HEK293T (cell line): Measurements from ENCODE around the gene MAPT.

Experiments
- CTCF ChIA-PET: fragments of 350-600 bp; formaldehyde crosslinking; extraction: SDS; loops from one replicate; lab custom pipeline; 2021; ENCODE audit warnings: antibody characterized with exemption, inconsistent platforms; lab: Yijun Ruan, JAX
- POLR2A ChIA-PET: fragments of 350-600 bp; formaldehyde crosslinking; extraction: SDS; loops from one replicate; lab custom pipeline; 2020; ENCODE audit warnings: antibody characterized with exemption, inconsistent platforms; lab: Yijun Ruan, JAX
- DNase-seq: peaks from one replicate; pipeline ENCODE4 v3.0.0; 2012; ENCODE audit warnings: mixed read lengths; ENCODE audit errors: extremely low spot score
- ARNT ChIP-seq: fragments of 450-650 bp; IDR thresholded peaks from 2 replicates; pipeline ENCODE4 v1.6.1; 2017; ENCODE audit warnings: mild to moderate bottlenecking
- BHLHE40 ChIP-seq: fragments of 450-650 bp; IDR thresholded peaks from 2 replicates; pipeline ENCODE4 v1.6.1; 2016; ENCODE audit warnings: mild to moderate bottlenecking, moderate library complexity, borderline replicate concordance
- CTBP1 ChIP-seq: fragments of 450-650 bp; IDR thresholded peaks from 2 replicates; pipeline ENCODE4 v1.6.1; 2016; ENCODE audit warnings: borderline replicate concordance
- ELF4 ChIP-seq: fragments of 450-650 bp; IDR thresholded peaks from 2 replicates; pipeline ENCODE4 v1.6.1; 2017; ENCODE audit warnings: antibody characterized with exemption
- FOXA1 ChIP-seq: fragments of 450-650 bp; IDR thresholded peaks from 2 replicates; pipeline ENCODE4 v1.6.1; 2016; ENCODE audit warnings: mild to moderate bottlenecking
- FOXK2 ChIP-seq: fragments of 450-650 bp; IDR thresholded peaks from 2 replicates; pipeline ENCODE4 v1.6.1; 2016; ENCODE audit warnings: mild to moderate bottlenecking
- FOXM1 ChIP-seq: fragments of 450-650 bp; IDR thresholded peaks from 2 replicates; pipeline ENCODE4 v1.6.1; 2017; ENCODE audit warnings: mild to moderate bottlenecking, borderline replicate concordance
- HDGF ChIP-seq: fragments of 450-650 bp; IDR thresholded peaks from 2 replicates; pipeline ENCODE4 v1.6.1; 2017; ENCODE audit warnings: antibody characterized with exemption, borderline replicate concordance
- L3MBTL2 ChIP-seq: fragments of 450-650 bp; conservative IDR thresholded peaks from 2 replicates; pipeline ENCODE4 v1.6.1; 2016; ENCODE audit warnings: mild to moderate bottlenecking
- LEF1 ChIP-seq: fragments of 450-650 bp; IDR thresholded peaks from 2 replicates; pipeline ENCODE4 v1.6.1; 2017; ENCODE audit warnings: mild to moderate bottlenecking, borderline replicate concordance
- NFRKB ChIP-seq: fragments of 450-650 bp; IDR thresholded peaks from 2 replicates; pipeline ENCODE4 v1.6.1; 2016; ENCODE audit warnings: mild to moderate bottlenecking, moderate library complexity
- PKNOX1 ChIP-seq: fragments of 450-650 bp; IDR thresholded peaks from 2 replicates; pipeline ENCODE4 v1.6.1; 2016
- SP1 ChIP-seq: fragments of 450-650 bp; IDR thresholded peaks from 2 replicates; pipeline ENCODE4 v1.6.1; 2017
- SUZ12 ChIP-seq: fragments of 450-650 bp; IDR thresholded peaks from 2 replicates; pipeline ENCODE4 v1.6.1; 2016; ENCODE audit warnings: mild to moderate bottlenecking
- TARDBP ChIP-seq: fragments of 450-650 bp; IDR thresholded peaks from 2 replicates; pipeline ENCODE4 v1.6.1; 2016
- ZNF384 ChIP-seq: fragments of 450-650 bp; IDR thresholded peaks from 2 replicates; pipeline ENCODE4 v1.6.1; 2016

MAPT gene

GRCh38 chr17:45987706-45988105, 93.4 kb downstream of the MAPT start:
- ChIA-PET CTCF (no interaction called here), POLR2A (no interaction called here)
- DNase-seq = no peak

GRCh38 chr17:45989759-45990158, 95.4 kb downstream of the MAPT start:
- TF ChIP-seq FOXK2 = no peak
- TF ChIP-seq SP1 = no peak
- TF ChIP-seq BHLHE40 = no peak
- TF ChIP-seq LEF1 = no peak
- TF ChIP-seq ARNT = no peak
- CTCF ChIA-PET = interaction anchor here (1.3 kb wide), 1 partner anchor 43 kb away, joined by 3 read pairs; no protein-coding TSS in a partner anchor
- POLR2A ChIA-PET = no interaction called here
- no peak for DNase-seq

More at GRCh38 chr17:45987706-45988105, 93.4 kb downstream of the MAPT start:
- no peak for TF ChIP-seq ARNT
- TF ChIP-seq L3MBTL2 = no peak
- no peak for TF ChIP-seq PKNOX1
- TF ChIP-seq FOXM1 = no peak
- no peak for TF ChIP-seq FOXA1
- no peak for TF ChIP-seq SUZ12
- TF ChIP-seq NFRKB = no peak
- TF ChIP-seq ELF4 = no peak
- TF ChIP-seq TARDBP = no peak
- no peak for TF ChIP-seq FOXK2
- no peak for TF ChIP-seq BHLHE40
- no peak for TF ChIP-seq LEF1
- no peak for TF ChIP-seq CTBP1
- TF ChIP-seq ZNF384 = no peak
- no peak for TF ChIP-seq SP1
- no peak for TF ChIP-seq HDGF

DNA sequence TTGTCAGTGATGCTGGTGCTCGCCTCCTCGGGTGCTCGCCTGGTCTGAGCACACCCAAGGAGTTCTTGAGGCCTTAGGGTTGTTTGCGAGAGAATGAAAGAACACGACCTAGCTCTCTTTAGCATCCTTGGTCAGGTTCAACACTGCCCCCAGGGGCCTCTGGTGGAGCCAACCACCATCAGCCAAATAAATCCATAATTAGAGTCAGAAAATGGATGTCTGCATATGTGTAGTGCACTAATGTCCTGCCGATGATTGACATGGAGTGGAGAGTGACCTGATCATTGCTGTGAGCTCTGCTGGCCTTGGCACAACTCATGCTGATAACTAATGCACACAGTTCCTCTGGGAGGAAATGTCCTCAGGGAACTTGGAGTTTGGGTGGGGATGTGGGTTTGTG, 96.5 kb downstream of the MAPT start:
- POLR2A ChIA-PET = no interaction called here
- TF ChIP-seq PKNOX1 (no peak), BHLHE40 (no peak), HDGF (no peak), CTBP1 (no peak), L3MBTL2 (no peak), LEF1 (no peak), FOXM1 (no peak), FOXK2 (no peak), ARNT (no peak), SUZ12 (no peak), SP1 (no peak), ZNF384 (no peak), ELF4 (no peak), TARDBP (no peak), FOXA1 (no peak), NFRKB (no peak)
- CTCF ChIA-PET = interaction anchor here (0.6 to 1.4 kb wide), 6 partner anchors 9 to 1768 kb away, joined by 3 to 5 read pairs (median 4); no protein-coding TSS in a partner anchor
- DNase-seq = no peak

DNA sequence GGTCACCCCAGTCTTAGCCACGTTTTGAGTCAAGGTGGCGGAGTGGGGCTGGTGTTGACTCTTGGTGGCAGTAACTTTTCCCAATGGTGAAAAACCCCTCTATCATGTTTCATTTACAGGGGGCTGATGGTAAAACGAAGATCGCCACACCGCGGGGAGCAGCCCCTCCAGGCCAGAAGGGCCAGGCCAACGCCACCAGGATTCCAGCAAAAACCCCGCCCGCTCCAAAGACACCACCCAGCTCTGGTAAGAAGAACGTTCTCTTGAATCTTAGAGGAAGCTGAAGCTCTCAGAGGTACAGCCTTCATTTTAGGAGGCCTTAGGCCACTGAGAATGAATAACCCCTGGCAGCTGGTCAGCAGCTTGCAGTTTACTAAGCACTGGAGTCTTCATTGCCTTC, 97.0 kb downstream of the MAPT start:
- POLR2A ChIA-PET = no interaction called here
- DNase-seq = no peak
- no peak for TF ChIP-seq TARDBP
- TF ChIP-seq PKNOX1 = no peak
- no peak for TF ChIP-seq ZNF384
- no peak for TF ChIP-seq CTBP1
- no peak for TF ChIP-seq NFRKB
- TF ChIP-seq FOXM1 = no peak
- TF ChIP-seq SP1 = no peak
- no peak for TF ChIP-seq FOXK2
- TF ChIP-seq SUZ12 = no peak
- CTCF ChIA-PET = interaction anchor here (1.2 to 1.4 kb wide), 2 partner anchors 9 to 20 kb away, joined by 4 read pairs; no protein-coding TSS in a partner anchor

- CTCF ChIA-PET = no interaction called here
- no peak for DNase-seq
- TF ChIP-seq FOXA1 = no peak
- TF ChIP-seq ZNF384 = no peak
Observed at GRCh38 chr17:45992175-45992574, 97.8 kb downstream of the MAPT start.

GRCh38 chr17:45992904-45993303, 98.5 kb downstream of the MAPT start:
- no peak for TF ChIP-seq FOXK2
- no peak for TF ChIP-seq ELF4
- TF ChIP-seq CTBP1 = no peak
- no peak for TF ChIP-seq SP1
- TF ChIP-seq ZNF384 = no peak
- TF ChIP-seq ARNT = no peak
- TF ChIP-seq PKNOX1 = no peak
- TF ChIP-seq FOXA1 = no peak
- CTCF ChIA-PET = interaction anchor here (0.7 kb wide), 1 partner anchor 201 kb away, joined by 3 read pairs; no protein-coding TSS in a partner anchor
- POLR2A ChIA-PET = no interaction called here
- no peak for DNase-seq

More at GRCh38 chr17:45992175-45992574, 97.8 kb downstream of the MAPT start:
- POLR2A ChIA-PET = no interaction called here
